H9 (cell line): ENCODE results near the gene XPC. TPM values are rescaled to one million over a fixed set of nuclear protein-coding genes. Genes with fewer than 3 reads are reported as not detected.

Experiments
- DNase-seq: peaks from one replicate; pipeline ENCODE4 v3.0.0-alpha.2; 2017
- H2AFZ ChIP-seq: one replicate; pipeline ENCODE4 v1.6.1; 2013; ENCODE audit warnings: mild to moderate bottlenecking, low read length, control low read depth, moderate library complexity
- H2AK5ac ChIP-seq: 2 replicates; pipeline ENCODE4 v1.6.1; 2013; ENCODE audit warnings: low read length, control low read depth, mixed read lengths; ENCODE audit not compliant: insufficient read length
- H2BK120ac ChIP-seq: one replicate; pipeline ENCODE4 v1.6.1; 2013; ENCODE audit warnings: low read depth, mild to moderate bottlenecking, low read length, control low read depth, inconsistent platforms; ENCODE audit not compliant: poor library complexity, severe bottlenecking
- H2BK12ac ChIP-seq: 2 replicates; pipeline ENCODE4 v1.6.1; 2013; ENCODE audit warnings: low read length, control low read depth, mixed read lengths, low read depth; ENCODE audit not compliant: insufficient read length
- H2BK15ac ChIP-seq: 2 replicates; pipeline ENCODE4 v1.6.1; 2013; ENCODE audit warnings: low read depth, low read length, control low read depth
- H2BK20ac ChIP-seq: one replicate; pipeline ENCODE4 v1.6.1; 2013; ENCODE audit warnings: low read depth, mild to moderate bottlenecking, low read length, control low read depth, inconsistent platforms; ENCODE audit not compliant: poor library complexity, severe bottlenecking
- H2BK5ac ChIP-seq: 2 replicates; pipeline ENCODE4 v1.6.1; 2013; ENCODE audit warnings: low read length, control low read depth, mixed read lengths; ENCODE audit not compliant: insufficient read length
- H3K14ac ChIP-seq: 2 replicates; pipeline ENCODE4 v1.6.1; 2013; ENCODE audit warnings: low read length, control low read depth; ENCODE audit not compliant: insufficient read depth
- H3K18ac ChIP-seq: 2 replicates; pipeline ENCODE4 v1.6.1; 2013; ENCODE audit warnings: low read depth, mild to moderate bottlenecking, mixed read lengths, low read length, control low read depth; ENCODE audit not compliant: insufficient read length
- H3K23ac ChIP-seq: 2 replicates; pipeline ENCODE4 v1.6.1; 2013; ENCODE audit warnings: low read length, control low read depth, mixed read lengths, low read depth; ENCODE audit not compliant: insufficient read length
- H3K23me2 ChIP-seq: 2 replicates; pipeline ENCODE4 v1.6.1; 2013; ENCODE audit warnings: low read depth, mild to moderate bottlenecking, mixed read lengths, low read length, control low read depth; ENCODE audit not compliant: insufficient read length, poor library complexity, severe bottlenecking
- H3K27ac ChIP-seq: 2 replicates; pipeline ENCODE4 v1.5.1; 2013; ENCODE audit warnings: low read length, control low read depth, mixed read lengths, low read depth; ENCODE audit not compliant: insufficient read length
- H3K27me3 ChIP-seq: 2 replicates; pipeline ENCODE4 v1.6.1; 2013; ENCODE audit warnings: low read length, control low read depth, inconsistent platforms; ENCODE audit not compliant: insufficient read depth
- H3K4ac ChIP-seq: 2 replicates; pipeline ENCODE4 v1.6.1; 2013; ENCODE audit warnings: low read depth, mild to moderate bottlenecking, control low read depth, inconsistent platforms, low read length, moderate library complexity
- H3K4me1 ChIP-seq: 2 replicates; pipeline ENCODE4 v1.6.1; 2013; ENCODE audit warnings: low read length, control low read depth, inconsistent platforms; ENCODE audit not compliant: insufficient read depth
- H3K4me2 ChIP-seq: 2 replicates; pipeline ENCODE4 v1.6.1; 2013; ENCODE audit warnings: low read length, control low read depth, mixed read lengths; ENCODE audit not compliant: insufficient read length, insufficient read depth
- H3K56ac ChIP-seq: 2 replicates; pipeline ENCODE4 v1.6.1; 2013; ENCODE audit warnings: low read depth, mild to moderate bottlenecking, mixed read lengths, low read length, control low read depth; ENCODE audit not compliant: insufficient read length
- H3K79me1 ChIP-seq: 2 replicates; pipeline ENCODE4 v1.6.1; 2013; ENCODE audit warnings: low read depth, mild to moderate bottlenecking, moderate library complexity, low read length, control low read depth, inconsistent platforms; ENCODE audit not compliant: insufficient read depth, poor library complexity, severe bottlenecking
- H3K79me2 ChIP-seq: 2 replicates; pipeline ENCODE4 v1.6.1; 2013; ENCODE audit warnings: low read length, control low read depth, inconsistent platforms; ENCODE audit not compliant: insufficient read depth
- H3K9ac ChIP-seq: 2 replicates; pipeline ENCODE4 v1.6.1; 2013; ENCODE audit warnings: low read length, control low read depth, mixed read lengths; ENCODE audit not compliant: insufficient read length; ENCODE audit errors: extremely low read depth
- H3K9me3 ChIP-seq: one replicate; pipeline ENCODE4 v1.6.1; 2013; ENCODE audit warnings: low read depth, low read length, inconsistent platforms; ENCODE audit not compliant: control insufficient read depth
- H3T11ph ChIP-seq: one replicate; pipeline ENCODE4 v1.6.1; 2013; ENCODE audit warnings: mild to moderate bottlenecking, low read length, control low read depth, inconsistent platforms
- H4K20me1 ChIP-seq: one replicate; pipeline ENCODE4 v1.6.1; 2013; ENCODE audit not compliant: control insufficient read depth, insufficient read length, insufficient read depth
- H4K5ac ChIP-seq: 2 replicates; pipeline ENCODE4 v1.6.1; 2013; ENCODE audit warnings: low read depth, mild to moderate bottlenecking, mixed read lengths, low read length, control low read depth; ENCODE audit not compliant: insufficient read length
- H4K8ac ChIP-seq: replicated peaks from 2 replicates; pipeline ENCODE4 v1.6.1; 2013; ENCODE audit warnings: low read length, control low read depth, mixed read lengths, low read depth; ENCODE audit not compliant: insufficient read length
- H4K91ac ChIP-seq: 2 replicates; pipeline ENCODE4 v1.6.1; 2013; ENCODE audit warnings: low read depth, mild to moderate bottlenecking, moderate library complexity, mixed read lengths, low read length, control low read depth; ENCODE audit not compliant: insufficient read length
- H3K27ac Mint-ChIP-seq, 3 experiments: 2 replicates in 2 of 3; 3 replicates in 1 of 3; pipeline ENCODE4 v1.8.0; 2020 to 2021; ENCODE audit warnings: mixed read lengths in 3 of 3, mild to moderate bottlenecking in 1 of 3, moderate library complexity in 1 of 3
- H3K27me3 Mint-ChIP-seq: 2 replicates; pipeline ENCODE4 v1.8.0; 2021; ENCODE audit warnings: low read depth, mild to moderate bottlenecking, moderate library complexity, mixed read lengths
- H3K36me3 Mint-ChIP-seq, 3 experiments: 2 replicates in 2 of 3; 3 replicates in 1 of 3; pipeline ENCODE4 v1.8.0; 2020 to 2021; ENCODE audit warnings: low read depth in 3 of 3, mixed read lengths in 3 of 3; ENCODE audit not compliant: insufficient read depth in 1 of 3
- H3K4me1 Mint-ChIP-seq, 2 experiments: 2 replicates each; pipeline ENCODE4 v1.8.0; 2020; ENCODE audit warnings: mixed read lengths in 2 of 2
- H3K4me3 Mint-ChIP-seq, 2 experiments: 2 replicates in 1 of 2; 3 replicates in 1 of 2; pipeline ENCODE4 v1.8.0; 2020 to 2021; ENCODE audit warnings: mild to moderate bottlenecking in 2 of 2, mixed read lengths in 2 of 2, moderate library complexity in 1 of 2
- H3K9me3 Mint-ChIP-seq, 2 experiments: 2 replicates in 1 of 2; 3 replicates in 1 of 2; pipeline ENCODE4 v1.8.0; 2020; ENCODE audit warnings: mild to moderate bottlenecking in 2 of 2, mixed read lengths in 2 of 2, moderate library complexity in 1 of 2
- WGBS: extraction: QIAGEN DNeasy Blood & Tissue Kit; methylation state at CpG from one replicate; pipeline ENCODE4 v1.1.7; 2013; ENCODE audit warnings: missing lambda C conversion rate, low lambda C conversion rate, mixed read lengths; ENCODE audit not compliant: insufficient read length; ENCODE audit errors: extremely low coverage; 5-methylcytosine and 5-hydroxymethylcytosine counted together
- total RNA-seq: library from RNA; stranded (reverse); gene quantifications from 2 replicates; pipeline ENCODE4 v1.2.1, GENCODE V29; 2021
- TF ChIP-seq, protein P1 (sequence below): fragments of 200-600 bp; sonication (generic); conservative IDR thresholded peaks from 3 replicates; pipeline ENCODE4 v1.8.0; 2021; ENCODE audit warnings: antibody characterized with exemption, mild to moderate bottlenecking

XPC gene
- total RNA-seq, 1 experiment from 2014 or later: 30.3 TPM

DNA sequence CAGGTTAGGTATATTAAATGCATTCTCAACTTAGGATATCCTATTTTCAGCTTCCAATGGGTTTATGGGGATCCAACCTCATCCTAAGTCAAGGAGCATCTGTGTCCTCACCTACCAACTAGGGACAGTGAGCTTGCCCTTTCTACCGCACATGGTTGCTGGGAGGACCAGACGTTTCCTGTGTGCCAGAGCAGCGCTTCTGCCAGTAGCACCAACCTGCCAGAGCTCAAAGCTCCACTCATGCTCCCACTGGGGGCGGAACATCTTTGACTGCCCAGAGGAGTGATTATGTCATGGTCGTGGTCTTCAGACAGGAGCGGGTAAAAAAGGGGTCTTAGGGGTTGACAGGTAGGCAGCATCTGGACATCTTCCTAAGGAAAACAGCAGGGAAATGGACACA is 24.7 kb downstream of the XPC start:
- Mint-ChIP-seq H3K4me1 (peaks cover 0 to 6% of the 10 kb centered on the region in 2 experiments; a peak in 2 of 4 replicates), H3K36me3 (peaks cover 16 to 64% (median 59%) of the 10 kb centered on the region in 3 experiments; a peak in 6 of 7 replicates), H3K27me3 (no peaks in the 10 kb centered on the region), H3K27ac (no peak overlapping the region; a peak in 2 of 7 replicates), H3K4me3 (no peak overlapping the region), H3K9me3 (no peaks in the 10 kb centered on the region)
- no peak overlapping the region for H3K18ac ChIP-seq
- no peak overlapping the region for H4K5ac ChIP-seq
- H2BK120ac ChIP-seq: no peak overlapping the region
- H3K9me3 ChIP-seq: no peaks in the 10 kb centered on the region
- H3K27ac ChIP-seq: no peak overlapping the region
- H2BK15ac ChIP-seq: no peak overlapping the region
- no peaks in the 10 kb centered on the region for H3K79me1 ChIP-seq
- no CpG with 5 or more reads among the region's 6 CpGs for WGBS
- H4K91ac ChIP-seq: no peak overlapping the region
- no peak overlapping the region for H2BK20ac ChIP-seq
- no peak overlapping the region for H2BK5ac ChIP-seq
- no peak overlapping the region for H3K56ac ChIP-seq
- H4K20me1 ChIP-seq: no peaks in the 10 kb centered on the region
- no peak overlapping the region for H3T11ph ChIP-seq
- no peak overlapping the region for H3K4ac ChIP-seq
- H3K9ac ChIP-seq: no peak overlapping the region
- no peaks in the 10 kb centered on the region for H3K23me2 ChIP-seq
- H3K79me2 ChIP-seq: no peaks in the 10 kb centered on the region
- H2AK5ac ChIP-seq: no peak overlapping the region
- no peak overlapping the region for H3K14ac ChIP-seq
- no peak overlapping the region for H3K23ac ChIP-seq
- no peaks in the 10 kb centered on the region for H3K4me1 ChIP-seq
- TF ChIP-seq, protein P1, sequence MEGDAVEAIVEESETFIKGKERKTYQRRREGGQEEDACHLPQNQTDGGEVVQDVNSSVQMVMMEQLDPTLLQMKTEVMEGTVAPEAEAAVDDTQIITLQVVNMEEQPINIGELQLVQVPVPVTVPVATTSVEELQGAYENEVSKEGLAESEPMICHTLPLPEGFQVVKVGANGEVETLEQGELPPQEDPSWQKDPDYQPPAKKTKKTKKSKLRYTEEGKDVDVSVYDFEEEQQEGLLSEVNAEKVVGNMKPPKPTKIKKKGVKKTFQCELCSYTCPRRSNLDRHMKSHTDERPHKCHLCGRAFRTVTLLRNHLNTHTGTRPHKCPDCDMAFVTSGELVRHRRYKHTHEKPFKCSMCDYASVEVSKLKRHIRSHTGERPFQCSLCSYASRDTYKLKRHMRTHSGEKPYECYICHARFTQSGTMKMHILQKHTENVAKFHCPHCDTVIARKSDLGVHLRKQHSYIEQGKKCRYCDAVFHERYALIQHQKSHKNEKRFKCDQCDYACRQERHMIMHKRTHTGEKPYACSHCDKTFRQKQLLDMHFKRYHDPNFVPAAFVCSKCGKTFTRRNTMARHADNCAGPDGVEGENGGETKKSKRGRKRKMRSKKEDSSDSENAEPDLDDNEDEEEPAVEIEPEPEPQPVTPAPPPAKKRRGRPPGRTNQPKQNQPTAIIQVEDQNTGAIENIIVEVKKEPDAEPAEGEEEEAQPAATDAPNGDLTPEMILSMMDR: no peak
- no peak overlapping the region for H3K4me2 ChIP-seq
- H2AFZ ChIP-seq: no peak overlapping the region
- no peaks in the 10 kb centered on the region for H3K27me3 ChIP-seq
- DNase-seq: peak; percentile 19
- H4K8ac ChIP-seq: no peak overlapping the region
- no peak overlapping the region for H2BK12ac ChIP-seq
